Spinal cord (tissue), 10 donors: Measurements from ENCODE around the gene VSNL1. TPM values are rescaled to one million over a fixed set of nuclear protein-coding genes. Genes with fewer than 3 reads are reported as not detected.

Source experiments
- DNase-seq, 6 donors: peaks; one replicate each; pipeline versions ENCODE4 v3.0.0 to v3.0.0-alpha.2; 2013 to 2015; ENCODE audit warnings: low spot score in 6 of 6, low read depth in 4 of 6
- H3K27ac ChIP-seq: one replicate; pipeline ENCODE4 v1.5.1; 2013; ENCODE audit warnings: low read depth, low read length, control low read depth
- H3K27me3 ChIP-seq: one replicate; pipeline ENCODE4 v1.6.1; 2013; ENCODE audit warnings: low read length; ENCODE audit not compliant: control insufficient read depth, insufficient read depth
- H3K36me3 ChIP-seq: one replicate; pipeline ENCODE4 v1.6.1; 2013; ENCODE audit warnings: low read length; ENCODE audit not compliant: control insufficient read depth, insufficient read depth
- H3K4me1 ChIP-seq: one replicate; pipeline ENCODE4 v1.6.1; 2013; ENCODE audit warnings: low read length; ENCODE audit not compliant: control insufficient read depth, insufficient read depth
- H3K4me3 ChIP-seq: one replicate; pipeline ENCODE4 v1.5.1; 2013; ENCODE audit warnings: low read depth, low read length, control low read depth
- H3K9me3 ChIP-seq: one replicate; pipeline ENCODE4 v1.6.1; 2013; ENCODE audit warnings: low read length; ENCODE audit not compliant: control insufficient read depth, insufficient read depth
- WGBS: methylation state at CpG from one replicate; pipeline ENCODE4 v1.1.5; 2013; ENCODE audit warnings: missing lambda C conversion rate; ENCODE audit not compliant: insufficient coverage; 5-methylcytosine and 5-hydroxymethylcytosine counted together
- polyA plus RNA-seq, 2 donors: library from polyadenylated mRNA; unstranded; fragments of 120-200 nt; gene quantifications; one replicate each; pipeline ENCODE4 v1.2.1, GENCODE V29; 2013; ENCODE audit not compliant: insufficient read length in 2 of 2
- total RNA-seq, 2 donors: library from RNA; depleted of rRNA in 1 of 2; stranded (reverse); fragments of 120-200 nt in 1 of 2; fragments of >200 nt in 1 of 2; gene quantifications; one replicate each; pipeline versions ENCODE4 v1.2.3 to v1.2.4, GENCODE V29; 2013 to 2014
- donor health status: healthy.

The VSNL1 gene
- total and polyA plus RNA-seq, 4 donors = 58.6 to 423 (median 285) TPM

GRCh38 chr2:17589406-17590035, 49.0 kb downstream of the VSNL1 start:
- no peaks in the 10 kb centered on the region for H3K27me3 ChIP-seq
- no peaks in the 10 kb centered on the region for H3K9me3 ChIP-seq
- DNase-seq = no peak
- H3K27ac ChIP-seq = no peak overlapping the region
- no peak overlapping the region for H3K4me3 ChIP-seq
- H3K36me3 ChIP-seq = no peaks in the 10 kb centered on the region
- H3K4me1 ChIP-seq = peaks cover 2% of the 10 kb centered on the region
- WGBS = 100% methylated on average over 1 of the region's 2 CpGs

- no peak overlapping the region for H3K27ac ChIP-seq
- no peak overlapping the region for H3K4me3 ChIP-seq
- no peaks in the 10 kb centered on the region for H3K9me3 ChIP-seq
- H3K4me1 ChIP-seq = peaks cover 8% of the 10 kb centered on the region
- DNase-seq = no peak
- no peaks in the 10 kb centered on the region for H3K27me3 ChIP-seq
- no peaks in the 10 kb centered on the region for H3K36me3 ChIP-seq
- 80% methylated on average over 2 of the region's 2 CpGs for WGBS
Observed at GRCh38 chr2:17590342-17590911, 49.9 kb downstream of the VSNL1 start.

- peaks cover 8% of the 10 kb centered on the region for H3K4me1 ChIP-seq
- no peaks in the 10 kb centered on the region for H3K9me3 ChIP-seq
- 57% methylated on average over 2 of the region's 3 CpGs for WGBS
- H3K36me3 ChIP-seq = no peaks in the 10 kb centered on the region
- no peak overlapping the region for H3K4me3 ChIP-seq
- peak in 1 of 6 donors; percentile 34 for DNase-seq
- no peak overlapping the region for H3K27ac ChIP-seq
- no peaks in the 10 kb centered on the region for H3K27me3 ChIP-seq
Observed at GRCh38 chr2:17591846-17592245, 51.4 kb downstream of the VSNL1 start.

GRCh38 chr2:17592731-17593409, 52.4 kb downstream of the VSNL1 start:
- Histone ChIP-seq H3K9me3 (no peaks in the 10 kb centered on the region), H3K4me1 (peaks cover 8% of the 10 kb centered on the region), H3K4me3 (no peak overlapping the region), H3K36me3 (no peaks in the 10 kb centered on the region), H3K27me3 (no peaks in the 10 kb centered on the region), H3K27ac (no peak overlapping the region)
- no peak for DNase-seq
- no CpG with 5 or more reads among the region's 2 CpGs for WGBS

GRCh38 chr2:17593445-17593840, 52.9 kb downstream of the VSNL1 start:
- Histone ChIP-seq H3K4me1 (peaks cover 8% of the 10 kb centered on the region), H3K27me3 (no peaks in the 10 kb centered on the region), H3K4me3 (no peak overlapping the region), H3K27ac (no peak overlapping the region), H3K9me3 (no peaks in the 10 kb centered on the region), H3K36me3 (no peaks in the 10 kb centered on the region)
- no CpG with 5 or more reads among the region's 2 CpGs for WGBS
- no peak for DNase-seq

- Histone ChIP-seq H3K27ac (peak overlapping the region; percentile 49), H3K4me3 (no peak overlapping the region), H3K36me3 (no peaks in the 10 kb centered on the region), H3K4me1 (peaks cover 8% of the 10 kb centered on the region), H3K9me3 (no peaks in the 10 kb centered on the region), H3K27me3 (no peaks in the 10 kb centered on the region)
- 60% methylated on average over 2 of the region's 6 CpGs for WGBS
- DNase-seq = no peak
Observed at GRCh38 chr2:17593841-17594491, 53.5 kb downstream of the VSNL1 start.

- Histone ChIP-seq H3K4me3 (no peak overlapping the region), H3K4me1 (peaks cover 8% of the 10 kb centered on the region), H3K9me3 (no peaks in the 10 kb centered on the region), H3K27me3 (no peaks in the 10 kb centered on the region), H3K27ac (peak overlapping the region; percentile 49), H3K36me3 (no peaks in the 10 kb centered on the region)
- peak in 4 of 6 donors; percentile 13 to 65 (median 18) for DNase-seq
- WGBS = 83% methylated on average over 3 of the region's 7 CpGs
Observed at GRCh38 chr2:17594533-17595401, 54.3 kb downstream of the VSNL1 start.

GRCh38 chr2:17599617-17600016, 59.1 kb downstream of the VSNL1 start:
- Histone ChIP-seq H3K4me1 (peaks cover 5% of the 10 kb centered on the region), H3K27me3 (no peaks in the 10 kb centered on the region), H3K36me3 (no peaks in the 10 kb centered on the region), H3K4me3 (no peak overlapping the region), H3K27ac (no peak overlapping the region), H3K9me3 (no peaks in the 10 kb centered on the region)
- no peak for DNase-seq
- no CpG with 5 or more reads among the region's 1 CpG for WGBS

- Histone ChIP-seq H3K27me3 (no peaks in the 10 kb centered on the region), H3K9me3 (no peaks in the 10 kb centered on the region), H3K4me1 (no peaks in the 10 kb centered on the region), H3K4me3 (no peak overlapping the region), H3K36me3 (no peaks in the 10 kb centered on the region), H3K27ac (no peak overlapping the region)
- DNase-seq = no peak
Observed at GRCh38 chr2:17600556-17601204, 60.2 kb downstream of the VSNL1 start.
